Sigmoid colon (tissue), 7 donors: ENCODE results near the gene TRIP12. TPM values are rescaled to one million over a fixed set of nuclear protein-coding genes. Genes with fewer than 3 reads are reported as not detected.

Experiments used
- DNase-seq: peaks from one replicate; pipeline ENCODE4 v3.0.0-alpha.2; 2019
- H3K27ac ChIP-seq, 4 donors: fragments of 200-600 bp; sonication (generic); one replicate each; pipeline ENCODE4 v1.5.1; 2016 to 2019; ENCODE audit warnings: mild to moderate bottlenecking in 1 of 4
- H3K27me3 ChIP-seq, 3 donors: fragments of 200-600 bp; sonication (generic); one replicate each; pipeline ENCODE4 v1.5.1; 2019; ENCODE audit warnings: mild to moderate bottlenecking in 1 of 3
- H3K36me3 ChIP-seq, 4 donors: fragments of 200-600 bp; sonication (generic); one replicate each; pipeline ENCODE4 v1.5.1; 2016 to 2019
- H3K4me1 ChIP-seq, 4 donors: fragments of 200-600 bp; sonication (generic); one replicate each; pipeline ENCODE4 v1.5.1; 2017 to 2019
- H3K4me3 ChIP-seq, 4 donors: fragments of 200-600 bp; sonication (generic); one replicate each; pipeline ENCODE4 v1.5.1; 2017 to 2019; ENCODE audit warnings: mild to moderate bottlenecking in 2 of 4, moderate library complexity in 1 of 4
- H3K9me3 ChIP-seq, 4 donors: fragments of 200-600 bp in 3 of 4; sonication (generic) in 3 of 4; one replicate each; pipeline versions ENCODE4 v1.5.1 to v1.6.1; 2013 to 2019
- CTCF ChIP-seq, 4 experiments: fragments of 450-650 bp in 3 of 4; fragments of 200-600 bp in 1 of 4; IDR thresholded peaks; one replicate each; pipeline ENCODE4 v1.5.1; 2016 to 2019; ENCODE audit warnings: antibody characterized with exemption in 4 of 4, mild to moderate bottlenecking in 3 of 4, moderate library complexity in 2 of 4
- EP300 ChIP-seq, 4 donors: sonication (generic); formaldehyde crosslinking; IDR thresholded peaks; one replicate each; pipeline ENCODE4 v1.6.1; 2017; ENCODE audit warnings: antibody characterized with exemption in 4 of 4
- POLR2A ChIP-seq, 2 donors: fragments of 450-650 bp; IDR thresholded peaks; one replicate each; pipeline ENCODE4 v1.6.1; 2016; ENCODE audit warnings: antibody characterized with exemption in 2 of 2, mild to moderate bottlenecking in 2 of 2, moderate library complexity in 2 of 2
- POLR2AphosphoS5 ChIP-seq, 4 donors: sonication (generic); formaldehyde crosslinking; IDR thresholded peaks; one replicate each; pipeline ENCODE4 v1.6.1; 2017; ENCODE audit warnings: antibody characterized with exemption in 4 of 4
- WGBS, 2 donors: extraction: QIAGEN DNeasy Blood & Tissue Kit; methylation state at CpG; one replicate each; pipeline ENCODE4 v1.1.7; 2013; 5-methylcytosine and 5-hydroxymethylcytosine counted together
- intact Hi-C: fragments of 100-400 bp; cut with DNase I; formaldehyde crosslinking; loops from one replicate; pipeline ENCODE4 v1.15.1; 2023
- polyA plus RNA-seq, 3 donors: library from polyadenylated mRNA; stranded (reverse); fragments of 200-250 nt; gene quantifications; one replicate each; pipeline ENCODE4 v1.2.3, GENCODE V29; 2013
- total RNA-seq, 4 donors: library from RNA; depleted of rRNA; stranded (reverse); fragments of >200 nt; gene quantifications; one replicate each; pipeline ENCODE4 v1.1.0, GENCODE V29; 2016
- donor health status: healthy with polysubstance abuse.
- donor health status: Bipolar disorder and iron deficiency.
- donor health status: healthy.

TRIP12 gene
- total and polyA plus RNA-seq, 7 donors, result 20.4 to 168 (median 144) TPM

- Histone ChIP-seq H3K27ac (no peak overlapping the region), H3K9me3 (no peaks in the 10 kb centered on the region), H3K27me3 (no peaks in the 10 kb centered on the region), H3K4me1 (peaks cover 0 to 33% (median 9%) of the 10 kb centered on the region in 4 donors), H3K36me3 (peaks cover 0 to 5% (median 0%) of the 10 kb centered on the region in 4 donors), H3K4me3 (no peak overlapping the region)
- no peak for TF ChIP-seq EP300 (IDR thresholded peaks at IDR 0.05)
- TF ChIP-seq POLR2AphosphoS5 (IDR thresholded peaks at IDR 0.05), result no peak
- TF ChIP-seq POLR2A (IDR thresholded peaks at IDR 0.05), result no peak
- TF ChIP-seq CTCF (IDR thresholded peaks at IDR 0.05), result no peak
- WGBS, 2 donors, result 89 to 90% methylated on average over 5 of the region's 5 CpGs
- intact Hi-C loops, result no loop called here
- no peak for DNase-seq
Measured at GRCh38 chr2:229884775-229885699, 36.8 kb downstream of the TRIP12 start.

- H3K4me3 ChIP-seq, result no peak overlapping the region
- intact Hi-C loops, result no loop called here
- DNase-seq, result no peak
- H3K4me1 ChIP-seq, result peaks cover 0 to 27% (median 4%) of the 10 kb centered on the region in 4 donors
- peaks cover 0 to 30% (median 20%) of the 10 kb centered on the region in 4 donors for H3K36me3 ChIP-seq
- H3K9me3 ChIP-seq, result no peaks in the 10 kb centered on the region
- no peak overlapping the region for H3K27ac ChIP-seq
- no peaks in the 10 kb centered on the region for H3K27me3 ChIP-seq
- 61 to 87% methylated on average over 2 of the region's 2 CpGs for WGBS, 2 donors
- TF ChIP-seq CTCF (IDR thresholded peaks at IDR 0.05), result no peak
- no peak for TF ChIP-seq POLR2A (IDR thresholded peaks at IDR 0.05)
- no peak for TF ChIP-seq POLR2AphosphoS5 (IDR thresholded peaks at IDR 0.05)
- no peak for TF ChIP-seq EP300 (IDR thresholded peaks at IDR 0.05)
Measured at GRCh38 chr2:229882583-229882982, 39.2 kb downstream of the TRIP12 start.

DNA sequence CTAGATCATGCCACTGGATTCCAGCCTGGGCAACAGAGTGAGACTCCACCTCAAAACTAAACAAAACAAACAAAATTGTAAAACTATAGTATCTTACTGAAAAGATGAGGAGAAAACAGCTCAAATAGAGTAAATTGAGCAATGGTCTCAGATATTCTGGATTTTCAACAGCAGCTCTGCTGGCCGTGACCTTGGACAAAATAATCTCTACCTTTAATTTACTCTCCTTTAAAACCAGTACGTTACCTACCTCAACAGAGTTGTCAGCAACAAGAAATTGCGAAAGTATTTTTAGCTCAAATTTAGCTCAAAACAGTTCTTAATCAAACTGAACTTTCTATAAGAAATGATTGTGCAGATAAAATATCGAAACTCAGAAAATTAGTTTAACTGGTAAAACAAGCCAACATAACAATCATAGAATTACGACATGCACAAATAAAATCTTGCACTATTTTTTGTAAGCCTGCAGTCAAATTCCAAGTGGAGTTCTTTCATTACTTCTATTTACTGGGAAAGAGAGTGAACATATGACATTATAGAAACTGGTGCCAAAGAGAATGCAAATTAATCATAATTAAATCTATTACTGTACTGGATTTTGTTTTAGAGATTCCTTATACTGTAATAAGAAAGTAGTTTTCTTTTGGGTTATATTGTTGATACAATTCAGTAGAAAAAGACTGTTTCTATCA lies 40.8 kb downstream of the TRIP12 start:
- Histone ChIP-seq H3K36me3 (peaks cover 0 to 43% (median 24%) of the 10 kb centered on the region in 4 donors), H3K27ac (no peak overlapping the region), H3K4me1 (peaks cover 0 to 14% (median 2%) of the 10 kb centered on the region in 4 donors), H3K9me3 (no peaks in the 10 kb centered on the region), H3K4me3 (no peak overlapping the region), H3K27me3 (no peaks in the 10 kb centered on the region)
- TF ChIP-seq POLR2A (IDR thresholded peaks at IDR 0.05) (no peak), POLR2AphosphoS5 (IDR thresholded peaks at IDR 0.05) (no peak), CTCF (IDR thresholded peaks at IDR 0.05) (no peak), EP300 (IDR thresholded peaks at IDR 0.05) (no peak)
- intact Hi-C loops, result no loop called here
- WGBS, 2 donors, result 95% methylated on average over 5 of the region's 5 CpGs
- no peak for DNase-seq

- intact Hi-C loops, result no loop called here
- Histone ChIP-seq H3K4me1 (peaks cover 0 to 8% (median 1%) of the 10 kb centered on the region in 4 donors), H3K27ac (no peak overlapping the region), H3K27me3 (no peaks in the 10 kb centered on the region), H3K4me3 (no peak overlapping the region), H3K9me3 (no peaks in the 10 kb centered on the region), H3K36me3 (peaks cover 0 to 43% (median 24%) of the 10 kb centered on the region in 4 donors)
- 92 to 93% methylated on average over 6 of the region's 6 CpGs for WGBS, 2 donors
- DNase-seq, result no peak
- TF ChIP-seq POLR2AphosphoS5 (IDR thresholded peaks at IDR 0.05), result no peak
- no peak for TF ChIP-seq EP300 (IDR thresholded peaks at IDR 0.05)
- no peak for TF ChIP-seq CTCF (IDR thresholded peaks at IDR 0.05)
- no peak for TF ChIP-seq POLR2A (IDR thresholded peaks at IDR 0.05)
Measured at GRCh38 chr2:229879191-229879950, 42.4 kb downstream of the TRIP12 start.
